ENCODE results near the gene CLMP.

The CLMP gene

DNA sequence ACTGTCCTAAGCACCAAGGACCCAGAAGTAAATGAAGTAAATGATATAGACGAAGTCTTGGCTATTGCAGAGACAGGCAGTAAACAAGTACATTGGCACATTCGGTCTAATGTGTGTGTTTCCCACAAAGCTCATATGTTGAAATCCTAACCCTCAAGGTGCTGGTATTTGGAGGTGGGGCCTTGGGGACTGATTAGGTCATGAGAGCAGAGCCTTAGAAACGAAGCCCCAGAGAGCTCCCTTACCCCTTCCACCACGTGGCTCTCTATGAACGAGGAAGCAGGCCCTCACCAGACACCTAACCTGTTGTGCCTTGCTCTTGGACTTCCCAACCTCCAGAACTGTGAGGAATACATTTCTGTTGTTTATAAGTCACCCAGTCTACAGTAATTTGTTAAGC is 14.9 kb downstream of the CLMP start:
- TF ChIP-seq, protein P1, sequence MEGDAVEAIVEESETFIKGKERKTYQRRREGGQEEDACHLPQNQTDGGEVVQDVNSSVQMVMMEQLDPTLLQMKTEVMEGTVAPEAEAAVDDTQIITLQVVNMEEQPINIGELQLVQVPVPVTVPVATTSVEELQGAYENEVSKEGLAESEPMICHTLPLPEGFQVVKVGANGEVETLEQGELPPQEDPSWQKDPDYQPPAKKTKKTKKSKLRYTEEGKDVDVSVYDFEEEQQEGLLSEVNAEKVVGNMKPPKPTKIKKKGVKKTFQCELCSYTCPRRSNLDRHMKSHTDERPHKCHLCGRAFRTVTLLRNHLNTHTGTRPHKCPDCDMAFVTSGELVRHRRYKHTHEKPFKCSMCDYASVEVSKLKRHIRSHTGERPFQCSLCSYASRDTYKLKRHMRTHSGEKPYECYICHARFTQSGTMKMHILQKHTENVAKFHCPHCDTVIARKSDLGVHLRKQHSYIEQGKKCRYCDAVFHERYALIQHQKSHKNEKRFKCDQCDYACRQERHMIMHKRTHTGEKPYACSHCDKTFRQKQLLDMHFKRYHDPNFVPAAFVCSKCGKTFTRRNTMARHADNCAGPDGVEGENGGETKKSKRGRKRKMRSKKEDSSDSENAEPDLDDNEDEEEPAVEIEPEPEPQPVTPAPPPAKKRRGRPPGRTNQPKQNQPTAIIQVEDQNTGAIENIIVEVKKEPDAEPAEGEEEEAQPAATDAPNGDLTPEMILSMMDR (IDR thresholded peaks at IDR 0.05; ENCODE audit: low read depth, low read length): no peak
- peak; percentile 55 for DNase-seq (ENCODE audit: low read depth in 2 of 2)
- H3K4me3 ChIP-seq (replicated peaks in 1 of 2; ENCODE audit: low read depth in 2 of 2, low read length in 2 of 2): no peak overlapping the region

DNA sequence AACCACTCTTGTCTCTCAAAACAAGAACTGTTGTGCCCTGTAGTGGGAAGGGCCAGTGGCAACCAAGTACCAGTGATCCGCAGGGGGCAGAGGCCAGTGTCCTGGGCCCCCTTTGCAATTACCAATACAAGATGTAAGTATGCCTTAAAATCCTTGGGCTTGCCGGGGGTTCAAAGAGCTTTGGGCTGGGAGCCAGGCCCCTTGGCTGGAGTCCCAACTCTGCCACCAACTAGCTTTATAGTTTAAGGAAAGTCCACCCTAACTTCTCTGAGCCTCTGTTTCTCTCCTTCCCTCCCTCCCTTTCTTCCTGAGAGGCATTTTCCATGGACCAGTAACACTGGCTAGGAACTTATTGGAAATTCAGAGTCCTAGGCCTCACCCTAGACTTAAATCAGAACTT is 15.5 kb downstream of the CLMP start:
- TF ChIP-seq, protein P1 (IDR thresholded peaks at IDR 0.05; ENCODE audit: low read depth, low read length): no peak
- H3K4me3 ChIP-seq (replicated peaks in 1 of 2; ENCODE audit: low read depth in 2 of 2, low read length in 2 of 2): no peak overlapping the region
- DNase-seq (ENCODE audit: low read depth in 2 of 2): no peak

DNA sequence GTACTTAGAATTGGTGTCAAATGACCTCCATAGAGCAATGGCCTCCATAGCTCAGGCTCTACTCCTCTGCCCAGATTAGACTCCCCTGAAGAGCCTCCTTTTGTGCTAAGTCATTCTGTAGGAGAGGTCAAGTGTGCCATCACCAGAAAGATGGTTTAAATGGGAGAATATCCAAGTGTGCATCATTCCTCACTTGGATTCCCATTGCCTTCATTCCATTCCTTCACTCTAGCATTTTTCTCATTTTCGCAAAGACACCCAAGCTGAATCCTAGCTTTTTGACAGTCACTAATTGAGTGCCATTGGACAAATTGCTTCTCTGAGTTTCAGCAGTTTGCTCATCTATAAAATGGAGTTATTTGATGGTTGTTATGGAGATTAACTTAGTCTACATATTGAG is 16.9 kb downstream of the CLMP start:
- TF ChIP-seq, protein P1 (IDR thresholded peaks at IDR 0.05; ENCODE audit: low read depth, low read length): no peak
- H3K4me3 ChIP-seq (replicated peaks in 1 of 2; ENCODE audit: low read depth in 2 of 2, low read length in 2 of 2): no peak overlapping the region
- no peak for DNase-seq (ENCODE audit: low read depth in 2 of 2)

DNA sequence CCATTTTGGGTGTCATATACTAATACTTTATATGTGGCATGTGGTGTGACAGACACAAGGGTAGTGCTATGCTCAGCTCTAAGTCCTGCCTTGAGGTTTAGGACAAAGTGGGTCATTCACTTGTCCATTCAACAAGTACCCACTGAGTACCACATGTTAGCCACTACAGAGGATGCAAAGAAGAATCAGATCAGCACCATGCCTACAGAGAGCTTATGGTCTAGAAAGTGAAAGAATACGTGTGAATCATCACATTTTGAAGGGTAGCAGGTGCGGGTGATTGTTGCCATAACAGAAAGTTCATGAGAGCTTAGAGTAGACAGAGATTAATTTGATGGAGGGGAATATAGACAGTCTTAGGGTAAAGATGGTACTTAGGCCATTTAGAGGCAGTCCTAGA is 18.3 kb downstream of the CLMP start:
- TF ChIP-seq, protein P1 (IDR thresholded peaks at IDR 0.05; ENCODE audit: low read depth, low read length): no peak
- DNase-seq (ENCODE audit: low read depth in 2 of 2): no peak
- H3K4me3 ChIP-seq (replicated peaks in 1 of 2; ENCODE audit: low read depth in 2 of 2, low read length in 2 of 2): no peak overlapping the region

DNA sequence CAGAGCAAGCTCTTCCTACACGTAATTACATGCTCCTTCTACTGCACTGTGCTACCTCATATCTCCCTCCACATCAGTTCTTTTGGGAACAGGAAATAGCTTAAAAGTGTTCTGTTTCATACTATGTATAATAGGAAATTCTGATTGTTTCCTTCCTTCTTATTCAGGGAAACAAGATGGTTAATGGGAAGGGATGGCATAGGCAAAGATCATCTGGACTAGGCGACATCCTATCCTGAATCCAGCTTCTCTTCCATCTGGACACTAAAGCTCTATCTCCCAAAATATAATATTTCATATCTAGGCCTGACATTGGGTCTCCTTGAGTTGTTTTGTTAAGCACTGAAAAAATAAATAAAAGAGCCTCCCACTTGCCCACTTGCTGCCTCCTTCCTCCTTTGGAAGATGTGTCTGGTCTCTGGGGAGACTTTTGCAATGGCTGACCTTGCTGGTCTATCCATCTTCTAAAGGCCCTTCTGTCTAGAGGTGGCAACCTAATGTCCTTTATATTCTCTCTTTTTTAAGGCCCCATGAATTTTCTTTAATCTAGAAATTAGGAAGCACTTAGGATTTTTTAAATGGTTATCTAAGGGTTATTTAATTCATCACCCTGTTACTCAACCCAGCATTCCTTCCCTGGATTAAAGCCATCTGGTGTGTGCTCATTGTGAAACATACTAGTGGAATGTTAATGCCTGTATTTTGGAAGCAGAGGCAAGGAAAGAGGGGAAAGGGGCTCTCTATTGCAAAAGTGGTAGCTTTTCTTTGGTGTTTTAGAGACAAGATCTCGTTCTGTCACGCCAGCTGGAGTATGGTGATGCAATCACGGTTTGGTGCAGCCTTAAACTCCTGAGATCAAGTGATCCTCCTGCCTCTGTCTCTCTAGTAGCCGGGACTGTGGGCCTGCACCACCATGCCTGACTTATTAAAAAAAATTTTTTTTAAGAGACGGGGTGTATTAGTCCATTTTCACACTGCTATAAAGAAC is 20.6 kb downstream of the CLMP start:
- TF ChIP-seq, protein P1 (IDR thresholded peaks at IDR 0.05; ENCODE audit: low read depth, low read length): no peak
- DNase-seq (ENCODE audit: low read depth in 2 of 2): peak; percentile 95 to 97

DNA sequence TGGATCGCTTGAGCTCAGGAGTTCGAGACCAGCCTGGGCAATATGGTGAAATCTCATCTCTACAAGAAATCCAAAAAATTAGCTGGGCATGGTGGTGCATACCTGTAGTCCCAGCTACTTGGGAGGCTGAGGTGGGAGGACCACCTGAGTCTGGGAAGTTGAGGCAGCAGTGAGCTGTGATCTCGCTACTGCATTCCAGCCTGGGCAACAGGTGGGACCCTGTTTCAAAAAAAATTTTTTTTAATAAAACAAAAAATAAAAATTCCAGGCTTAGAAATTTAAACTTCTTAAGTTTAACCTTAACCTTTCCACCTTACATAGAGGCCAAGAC is 21.2 kb downstream of the CLMP start:
- TF ChIP-seq, protein P1 (IDR thresholded peaks at IDR 0.05; ENCODE audit: low read depth, low read length): no peak
- H3K4me3 ChIP-seq (replicated peaks in 1 of 2; ENCODE audit: low read depth in 2 of 2, low read length in 2 of 2): no peak overlapping the region
- DNase-seq (ENCODE audit: low read depth in 2 of 2): no peak

More for the DNA sequence above, 20.6 kb downstream of the CLMP start:
- no peak overlapping the region for H3K4me3 ChIP-seq (replicated peaks in 1 of 2; ENCODE audit: low read depth in 2 of 2, low read length in 2 of 2)
